Heart left ventricle (tissue), 16 donors: ENCODE data around the gene DNAJB13. TPM values are rescaled to one million over a fixed set of nuclear protein-coding genes. Genes with fewer than 3 reads are reported as not detected.

Experiments
- ATAC-seq, 4 donors: fragments of 200-7000 bp; cut with Tn5 transposase; one replicate each; pipeline ENCODE4 v1.9.1; 2020 to 2022; ENCODE audit warnings: moderate library complexity in 4 of 4, mild to moderate bottlenecking in 3 of 4, moderate number of reproducible peaks in 1 of 4
- DNase-seq, 5 donors: peaks; one replicate each; pipeline ENCODE4 v3.0.0-alpha.2; 2020
- H3K27ac ChIP-seq, 12 donors: fragments of 200-600 bp; sonication (generic) in 4 of 12; one replicate each; pipeline versions ENCODE4 v1.5.0 to v1.8.0; 2016 to 2022; ENCODE audit warnings: mild to moderate bottlenecking in 2 of 12
- H3K27me3 ChIP-seq, 9 donors: fragments of 200-600 bp; sonication (generic) in 2 of 9; one replicate each; pipeline versions ENCODE4 v1.5.1 to v1.8.0; 2016 to 2022; ENCODE audit warnings: mild to moderate bottlenecking in 3 of 9
- H3K36me3 ChIP-seq, 9 donors: fragments of 200-600 bp; sonication (generic) in 2 of 9; one replicate each; pipeline versions ENCODE4 v1.5.0 to v1.8.0; 2018 to 2022; ENCODE audit warnings: mild to moderate bottlenecking in 2 of 9
- H3K4me1 ChIP-seq, 12 donors: fragments of 200-600 bp; sonication (generic) in 4 of 12; one replicate each; pipeline versions ENCODE4 v1.5.0 to v1.8.0; 2016 to 2022; ENCODE audit warnings: mild to moderate bottlenecking in 3 of 12
- H3K4me3 ChIP-seq, 12 donors: fragments of 200-600 bp; sonication (generic) in 4 of 12; one replicate each; pipeline versions ENCODE4 v1.5.0 to v1.8.0; 2017 to 2022; ENCODE audit warnings: mild to moderate bottlenecking in 9 of 12, moderate library complexity in 4 of 12
- H3K9me3 ChIP-seq, 12 donors: fragments of 200-600 bp; sonication (generic) in 4 of 12; one replicate each; pipeline versions ENCODE4 v1.5.0 to v1.8.0; 2016 to 2022; ENCODE audit warnings: mild to moderate bottlenecking in 1 of 12
- POLR2A ChIP-seq, 2 donors: fragments of 450-650 bp; IDR thresholded peaks; one replicate each; pipeline ENCODE4 v1.6.1; 2017; ENCODE audit warnings: antibody characterized with exemption in 2 of 2, mild to moderate bottlenecking in 2 of 2, moderate library complexity in 2 of 2
- WGBS, 4 donors: extraction: QIAGEN DNeasy Blood & Tissue Kit in 2 of 4; methylation state at CpG; one replicate each; pipeline versions ENCODE4 v1.1.5 to v1.1.7; 2013 to 2018; 5-methylcytosine and 5-hydroxymethylcytosine counted together
- intact Hi-C, 10 donors: fragments of 100-400 bp; cut with DNase I; formaldehyde crosslinking; loops; one replicate each; pipeline versions ENCODE4 v1.11.1 to v1.14.2; 2022
- polyA plus RNA-seq, 2 donors: library from polyadenylated mRNA; stranded (reverse); fragments of 200-250 nt; gene quantifications; one replicate each; pipeline ENCODE4 v1.2.3, GENCODE V29; 2013
- total RNA-seq, 9 donors: library from RNA; depleted of rRNA in 2 of 9; stranded (reverse); fragments of >200 nt in 2 of 9; fragmentation: NEBNext Ultra II Directional in 3 of 9; extraction: Animal tissue kit (Norgen Biotek cat#: 25700) in 3 of 9; gene quantifications; one replicate each; pipeline versions ENCODE4 v1.1.0 to v1.2.4, GENCODE V29; 2016 to 2023
- TF ChIP-seq, protein P1 (sequence below), 12 donors: fragments of 200-600 bp; sonication (generic) in 4 of 12; IDR thresholded peaks; one replicate each; pipeline versions ENCODE4 v1.5.0 to v1.8.0; 2018 to 2022; ENCODE audit warnings: antibody characterized with exemption in 12 of 12, mild to moderate bottlenecking in 5 of 12
- donor health status: ischemic (EF 13 %, LVEDD 7.1; RV severe dilation, severe dysfunction).
- donor health status: healthy with polysubstance abuse.
- donor health status: DM: no; HTN: yes; CAD: no.
- donor health status: DM: no; HTN: no; CAD: no.
- donor health status: ischemic (EF 25% LVEDD 6.9; RV normal size, moderate dysfunction).
- donor health status: ischemic (EF 25% LVEDD 5.7; RV mildly dilated, moderate dysfunction).
- donor health status: healthy.
- donor health status: DM: yes; HTN: yes; CAD: no.
- donor health status: ischemic (EF 35%, LVEDD 5.7; RV mildly dilated, moderate dysfunction).
- donor health status: nonischemic (EF 11% LVEDD 7.7; RV severe dilation, severe dysfunction).
- donor health status: DM: yes; HTN: yes; CAD: no.
- donor health status: PGD.
- donor health status: ischemic (EF 29% LVEDD 5.4; RV normal size, mild dysfunction).
- donor health status: nonischemic (EF 23%, LVEDD 6.1; RV moderate dilation, normal function).

Gene DNAJB13
- total and polyA plus RNA-seq, 11 donors, result 0.14 TPM; not detected in 10

GRCh38 chr11:74012074-74012809, 61.4 kb downstream of the DNAJB13 start:
- DNase-seq, result no peak
- intact Hi-C loops, result loop anchor here in 2 of 10 donors (10.0 kb wide), 2 partner anchors 47 to 157 kb away; no protein-coding TSS in a partner anchor
- no peak for ATAC-seq

GRCh38 chr11:74013141-74013540, 62.3 kb downstream of the DNAJB13 start:
- no peaks in the 10 kb centered on the region for H3K27me3 ChIP-seq
- no peak for ATAC-seq
- DNase-seq, result no peak
- intact Hi-C loops, result loop anchor here in 2 of 10 donors (10.0 kb wide), 2 partner anchors 48 to 158 kb away; no protein-coding TSS in a partner anchor
- TF ChIP-seq, protein P1, sequence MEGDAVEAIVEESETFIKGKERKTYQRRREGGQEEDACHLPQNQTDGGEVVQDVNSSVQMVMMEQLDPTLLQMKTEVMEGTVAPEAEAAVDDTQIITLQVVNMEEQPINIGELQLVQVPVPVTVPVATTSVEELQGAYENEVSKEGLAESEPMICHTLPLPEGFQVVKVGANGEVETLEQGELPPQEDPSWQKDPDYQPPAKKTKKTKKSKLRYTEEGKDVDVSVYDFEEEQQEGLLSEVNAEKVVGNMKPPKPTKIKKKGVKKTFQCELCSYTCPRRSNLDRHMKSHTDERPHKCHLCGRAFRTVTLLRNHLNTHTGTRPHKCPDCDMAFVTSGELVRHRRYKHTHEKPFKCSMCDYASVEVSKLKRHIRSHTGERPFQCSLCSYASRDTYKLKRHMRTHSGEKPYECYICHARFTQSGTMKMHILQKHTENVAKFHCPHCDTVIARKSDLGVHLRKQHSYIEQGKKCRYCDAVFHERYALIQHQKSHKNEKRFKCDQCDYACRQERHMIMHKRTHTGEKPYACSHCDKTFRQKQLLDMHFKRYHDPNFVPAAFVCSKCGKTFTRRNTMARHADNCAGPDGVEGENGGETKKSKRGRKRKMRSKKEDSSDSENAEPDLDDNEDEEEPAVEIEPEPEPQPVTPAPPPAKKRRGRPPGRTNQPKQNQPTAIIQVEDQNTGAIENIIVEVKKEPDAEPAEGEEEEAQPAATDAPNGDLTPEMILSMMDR (IDR thresholded peaks at IDR 0.05), result no peak
- no peak for TF ChIP-seq POLR2A (IDR thresholded peaks at IDR 0.05)
- H3K27ac ChIP-seq, result no peak overlapping the region
- WGBS, 4 donors, result 95 to 98% (median 97%) methylated on average over 7 to 8 of the region's 8 CpGs
- no peak overlapping the region for H3K4me3 ChIP-seq
- H3K4me1 ChIP-seq, result peaks cover 0 to 67% (median 22%) of the 10 kb centered on the region in 12 donors
- H3K36me3 ChIP-seq, result peaks cover 0 to 28% (median 3%) of the 10 kb centered on the region in 9 donors
- no peaks in the 10 kb centered on the region for H3K9me3 ChIP-seq

More at GRCh38 chr11:74012074-74012809, 61.4 kb downstream of the DNAJB13 start:
- Histone ChIP-seq H3K9me3 (no peaks in the 10 kb centered on the region), H3K36me3 (peaks cover 0 to 28% (median 3%) of the 10 kb centered on the region in 9 donors), H3K4me1 (peaks cover 0 to 63% (median 15%) of the 10 kb centered on the region in 12 donors), H3K4me3 (no peak overlapping the region), H3K27ac (peak overlapping the region in 2 of 12 donors; percentile 29 to 34), H3K27me3 (no peaks in the 10 kb centered on the region)
- TF ChIP-seq POLR2A (IDR thresholded peaks at IDR 0.05), result no peak
- TF ChIP-seq, protein P1 (IDR thresholded peaks at IDR 0.05), result no peak
- 96% methylated on average over 14 of the region's 14 CpGs for WGBS, 4 donors

DNA sequence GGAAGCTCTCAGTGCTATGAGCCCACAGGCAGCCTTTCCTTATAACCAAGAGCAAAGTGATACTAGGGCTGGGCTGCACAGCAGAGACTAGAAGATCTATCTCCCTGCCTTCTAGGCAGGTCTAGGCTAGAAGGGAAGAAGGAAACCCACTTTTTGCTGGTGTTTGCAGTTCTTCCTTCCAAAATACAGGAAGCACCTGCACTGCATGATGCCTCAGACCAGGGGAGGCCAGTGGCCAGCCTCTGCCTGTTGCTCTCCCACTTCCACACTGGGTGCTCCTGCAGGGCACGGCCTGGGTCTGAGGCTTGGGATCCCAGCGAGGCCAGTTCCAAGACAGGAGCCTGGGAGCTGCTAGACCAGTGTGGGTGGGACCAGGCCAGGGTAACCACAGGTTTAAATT, 64.1 kb downstream of the DNAJB13 start:
- WGBS, 4 donors, result 89 to 94% (median 90%) methylated on average over 2 of the region's 2 CpGs
- TF ChIP-seq, protein P1 (IDR thresholded peaks at IDR 0.05), result no peak
- no peak for TF ChIP-seq POLR2A (IDR thresholded peaks at IDR 0.05)
- ATAC-seq, result no peak
- no peaks in the 10 kb centered on the region for H3K27me3 ChIP-seq
- no peak overlapping the region for H3K4me3 ChIP-seq
- no peaks in the 10 kb centered on the region for H3K9me3 ChIP-seq
- H3K4me1 ChIP-seq, result peaks cover 0 to 67% (median 32%) of the 10 kb centered on the region in 12 donors
- peak in 1 of 5 donors; percentile 49 for DNase-seq
- H3K36me3 ChIP-seq, result peaks cover 0 to 28% (median 3%) of the 10 kb centered on the region in 9 donors
- intact Hi-C loops, result loop anchor here in 4 of 10 donors (5.0 to 10.0 kb wide), 4 partner anchors 33 to 160 kb away; partner anchors contain the start of gene UCP2 (in 2 of the 4)
- no peak overlapping the region for H3K27ac ChIP-seq
